PC-9 (cell line): ENCODE data around the gene TMEM43. TPM values are rescaled to one million over a fixed set of nuclear protein-coding genes. Genes with fewer than 3 reads are reported as not detected.

Experiments used
- BruUV-seq: library from RNA; stranded (reverse); fragments of 400-500 nt; replicated peaks from 2 replicates; lab custom pipeline; 2021; lab: Mats Ljungman, UMichigan
- CTCF ChIA-PET: fragments of 300-600 bp; sonication (Branson Sonifier 250); formaldehyde crosslinking; loops from one replicate; lab custom pipeline; 2022; ENCODE audit warnings: antibody characterized with exemption; lab: Charles Lee
- POLR2A ChIA-PET: fragments of 300-600 bp; sonication (Branson Sonifier 250); formaldehyde crosslinking; loops from one replicate; lab custom pipeline; 2022; ENCODE audit warnings: antibody characterized with exemption; ENCODE audit not compliant: unreplicated experiment; lab: Charles Lee
- DNase-seq, 2 experiments: peaks; one replicate each; pipeline versions ENCODE4 v3.0.0 to v3.0.0-alpha.2; 2015 to 2022; ENCODE audit warnings: mixed read lengths in 1 of 2
- H2AFZ ChIP-seq: fragments of 200-600 bp; sonication (generic); 2 replicates; pipeline ENCODE4 v1.8.1; 2017; ENCODE audit warnings: antibody characterized with exemption
- H3F3A ChIP-seq: fragments of 200-600 bp; sonication (generic); 2 replicates; pipeline ENCODE4 v1.8.1; 2017; ENCODE audit warnings: antibody characterized with exemption, mild to moderate bottlenecking, low read depth; ENCODE audit not compliant: insufficient read depth
- H3K27ac ChIP-seq: fragments of 200-600 bp; sonication (generic); 2 replicates; pipeline ENCODE4 v1.6.1; 2016; ENCODE audit warnings: mixed run types
- H3K27me3 ChIP-seq: fragments of 200-600 bp; sonication (generic); 2 replicates; pipeline ENCODE4 v1.6.1; 2016; ENCODE audit warnings: low read depth, mixed run types; ENCODE audit not compliant: insufficient read depth
- H3K36me3 ChIP-seq: fragments of 200-600 bp; sonication (generic); 2 replicates; pipeline ENCODE4 v1.6.1; 2016; ENCODE audit warnings: low read depth, mixed run types
- H3K4me1 ChIP-seq: fragments of 200-600 bp; sonication (generic); replicated peaks from 2 replicates; pipeline ENCODE4 v1.6.1; 2016; ENCODE audit warnings: mixed run types; ENCODE audit not compliant: insufficient read depth
- H3K4me2 ChIP-seq: fragments of 200-600 bp; sonication (generic); 2 replicates; pipeline ENCODE4 v1.6.1; 2017; ENCODE audit warnings: mixed run types
- H3K4me3 ChIP-seq: fragments of 200-600 bp; sonication (generic); 2 replicates; pipeline ENCODE4 v1.6.1; 2016; ENCODE audit warnings: mixed run types
- H3K79me2 ChIP-seq: fragments of 200-600 bp; sonication (generic); 2 replicates; pipeline ENCODE4 v1.6.1; 2017; ENCODE audit warnings: low read depth, mixed run types
- H3K9me2 ChIP-seq: fragments of 200-600 bp; sonication (generic); 2 replicates; pipeline ENCODE4 v1.8.1; 2017; ENCODE audit warnings: mild to moderate bottlenecking; ENCODE audit not compliant: insufficient read depth
- H3K9me3 ChIP-seq: fragments of 200-600 bp; sonication (generic); 2 replicates; pipeline ENCODE4 v1.8.1; 2016; ENCODE audit warnings: low read depth; ENCODE audit not compliant: insufficient read depth
- H4K20me1 ChIP-seq: fragments of 200-600 bp; sonication (generic); 2 replicates; pipeline ENCODE4 v1.8.1; 2017; ENCODE audit not compliant: insufficient read depth
- CTCF ChIP-seq: fragments of 200-600 bp; sonication (generic); conservative IDR thresholded peaks from 2 replicates; pipeline ENCODE4 v1.6.1; 2017; ENCODE audit warnings: mixed run types, antibody characterized with exemption, mild to moderate bottlenecking, moderate library complexity
- EZH2 ChIP-seq: fragments of 200-600 bp; sonication (generic); IDR thresholded peaks from 2 replicates; pipeline ENCODE4 v1.8.0; 2017; ENCODE audit warnings: antibody characterized with exemption, low read depth
- intact Hi-C: fragments of 100-400 bp; cut with micrococcal nuclease; formaldehyde crosslinking; loops from one replicate; pipeline ENCODE4 v1.10.0; 2022; ENCODE audit not compliant: unreplicated experiment
- total RNA-seq: library from RNA; stranded (reverse); gene quantifications from 2 replicates; pipeline ENCODE4 v1.2.3, GENCODE V29; 2021

TMEM43 gene
- total RNA-seq, 1 experiment from 2014 or later = 64.7 TPM

- no peaks in the 10 kb centered on the region for H3K9me3 ChIP-seq
- BruUV-seq = no TSS peak
- H3K9me2 ChIP-seq = no peaks in the 10 kb centered on the region
- H3K36me3 ChIP-seq = peaks cover 24% of the 10 kb centered on the region
- no peak for TF ChIP-seq EZH2
- TF ChIP-seq CTCF = no peak
- H3K4me2 ChIP-seq = peak within 1 kb of the TSS; percentile 99
- H3K79me2 ChIP-seq = peaks cover 67% of the 10 kb centered on the region
- no peaks in the 10 kb centered on the region for H4K20me1 ChIP-seq
- no peaks in the 10 kb centered on the region for H3K27me3 ChIP-seq
- peak; percentile 90 to 97 for DNase-seq
- peaks cover 5% of the 10 kb centered on the region; the same call in 1 of the 2 replicates for H3F3A ChIP-seq
- peak within 1 kb of the TSS; percentile 94 for H2AFZ ChIP-seq
- POLR2A ChIA-PET = interaction anchor here (0.6 to 0.9 kb wide), 6 partner anchors 10 to 473 kb away, joined by 3 to 25 read pairs (median 4); partner anchors contain the start of genes CCDC174, CHCHD4 and TMEM43
- intact Hi-C loops = loop anchor here (1.0 to 5.0 kb wide), 6 partner anchors 34 to 474 kb away; partner anchors contain the start of genes CCDC174 and CHCHD4
- peaks cover 19% of the 10 kb centered on the region for H3K4me1 ChIP-seq
- CTCF ChIA-PET = interaction anchor here (1.0 to 1.4 kb wide), 2 partner anchors 25 to 282 kb away, joined by 3 to 4 read pairs; no protein-coding TSS in a partner anchor
- H3K27ac ChIP-seq = peak within 1 kb of the TSS; percentile 47
- H3K4me3 ChIP-seq = peak within 1 kb of the TSS; percentile 69
Observed at GRCh38 chr3:14178247-14179113, 53.6 kb downstream of the TMEM43 start, which contains the start of the genes LSM3 and XPC. Gene LSM3 (plus strand): TSS chr3:14178817. CDS start chr3:14178861, 44 bp downstream. Gene XPC (minus strand): TSS chr3:14178601. CDS start chr3:14178568, 33 bp downstream.

- Histone ChIP-seq H2AFZ (peak overlapping the region; percentile 94), H3K4me3 (peak overlapping the region; percentile 69), H3F3A (peaks cover 5% of the 10 kb centered on the region; the same call in 1 of the 2 replicates), H3K4me2 (peak overlapping the region; percentile 88), H3K36me3 (peaks cover 30% of the 10 kb centered on the region), H3K27me3 (no peaks in the 10 kb centered on the region), H3K9me2 (no peaks in the 10 kb centered on the region), H3K4me1 (peaks cover 19% of the 10 kb centered on the region), H4K20me1 (no peaks in the 10 kb centered on the region), H3K9me3 (no peaks in the 10 kb centered on the region), H3K27ac (peak overlapping the region; percentile 47), H3K79me2 (peaks cover 69% of the 10 kb centered on the region)
- CTCF ChIA-PET = interaction anchor here (1.0 to 1.4 kb wide), 2 partner anchors 24 to 283 kb away, joined by 3 to 4 read pairs; no protein-coding TSS in a partner anchor
- POLR2A ChIA-PET = interaction anchor here (0.6 to 0.9 kb wide), 4 partner anchors 35 to 215 kb away, joined by 3 to 25 read pairs (median 6); partner anchors contain the start of genes CHCHD4 and TMEM43
- intact Hi-C loops = loop anchor here (2.0 to 5.0 kb wide), 5 partner anchors 34 to 473 kb away; partner anchors contain the start of gene CCDC174
- TF ChIP-seq CTCF (no peak), EZH2 (no peak)
- no TSS peak for BruUV-seq
- no peak for DNase-seq
Observed at GRCh38 chr3:14179114-14179465, 54.2 kb downstream of the TMEM43 start.

- H3F3A ChIP-seq = peaks cover 5% of the 10 kb centered on the region; the same call in 1 of the 2 replicates
- no peak for DNase-seq
- no peak overlapping the region for H2AFZ ChIP-seq
- H3K27me3 ChIP-seq = no peaks in the 10 kb centered on the region
- 0 out of 2 replicates have a peak overlapping the region, but pooled peaks have one; percentile 47 for H3K27ac ChIP-seq
- no TSS peak for BruUV-seq
- H3K4me2 ChIP-seq = peak overlapping the region; percentile 88
- H3K9me2 ChIP-seq = no peaks in the 10 kb centered on the region
- peaks cover 67% of the 10 kb centered on the region for H3K79me2 ChIP-seq
- H3K4me3 ChIP-seq = peak overlapping the region; percentile 69
- peaks cover 31% of the 10 kb centered on the region for H3K36me3 ChIP-seq
- H3K9me3 ChIP-seq = no peaks in the 10 kb centered on the region
- intact Hi-C loops = loop anchor here (2.0 to 5.0 kb wide), 5 partner anchors 35 to 473 kb away; partner anchors contain the start of gene CCDC174
- POLR2A ChIA-PET = no interaction called here
- CTCF ChIA-PET = no interaction called here
- no peak for TF ChIP-seq EZH2
- TF ChIP-seq CTCF = no peak
- H3K4me1 ChIP-seq = peaks cover 19% of the 10 kb centered on the region
- H4K20me1 ChIP-seq = no peaks in the 10 kb centered on the region
Observed at GRCh38 chr3:14179795-14180194, 54.9 kb downstream of the TMEM43 start.
